Measurements from ENCODE around the gene MMP12.
"Not testable (repeated sequence)": the region's sequence is repeated elsewhere in the genome, so short reads cannot be mapped to it uniquely, and the experiment has no call there.

Gene MMP12

DNA sequence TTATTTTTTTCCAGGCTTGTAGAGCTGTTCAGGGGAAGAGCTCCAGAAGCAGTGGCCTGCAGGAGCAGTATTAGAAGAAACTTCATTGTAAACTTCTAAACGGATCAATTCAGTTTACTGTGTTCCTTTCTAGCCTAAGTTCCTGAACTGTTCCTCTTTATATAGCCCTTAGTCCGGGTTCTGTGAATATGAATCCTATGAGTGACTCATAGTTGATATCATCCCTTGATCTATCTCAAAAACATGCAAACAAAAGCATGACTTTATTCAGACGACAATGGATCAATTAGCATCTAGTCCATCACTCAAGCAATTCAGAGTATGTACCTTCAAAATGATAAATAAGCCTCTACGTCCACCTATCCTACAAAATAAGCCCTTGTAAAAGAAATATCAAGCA, at the start of gene MMP12:
TSS of gene MMP12 (minus strand) at position 131 of the 400 bp plus-strand sequence. CDS start at position 86, 45 bp downstream.
- ATAC-seq (replicated peaks; ENCODE audit: extremely low read depth, poor library complexity, severe bottlenecking) (no peak), DNase-seq (ENCODE audit: low spot score in 2 of 2) (no peak)
- H3K4me3 Mint-ChIP-seq = no peak within 1 kb of the TSS
- no peaks in the 10 kb centered on the region for H3K36me3 Mint-ChIP-seq (ENCODE audit: insufficient read depth)
- H3K4me1 Mint-ChIP-seq = no peaks in the 10 kb centered on the region
- no peak within 1 kb of the TSS for H3K27ac Mint-ChIP-seq (ENCODE audit: low read depth)
- peaks cover 31% of the 10 kb centered on the region for H3K27me3 Mint-ChIP-seq
- no peaks in the 10 kb centered on the region for H3K9me3 Mint-ChIP-seq

DNA sequence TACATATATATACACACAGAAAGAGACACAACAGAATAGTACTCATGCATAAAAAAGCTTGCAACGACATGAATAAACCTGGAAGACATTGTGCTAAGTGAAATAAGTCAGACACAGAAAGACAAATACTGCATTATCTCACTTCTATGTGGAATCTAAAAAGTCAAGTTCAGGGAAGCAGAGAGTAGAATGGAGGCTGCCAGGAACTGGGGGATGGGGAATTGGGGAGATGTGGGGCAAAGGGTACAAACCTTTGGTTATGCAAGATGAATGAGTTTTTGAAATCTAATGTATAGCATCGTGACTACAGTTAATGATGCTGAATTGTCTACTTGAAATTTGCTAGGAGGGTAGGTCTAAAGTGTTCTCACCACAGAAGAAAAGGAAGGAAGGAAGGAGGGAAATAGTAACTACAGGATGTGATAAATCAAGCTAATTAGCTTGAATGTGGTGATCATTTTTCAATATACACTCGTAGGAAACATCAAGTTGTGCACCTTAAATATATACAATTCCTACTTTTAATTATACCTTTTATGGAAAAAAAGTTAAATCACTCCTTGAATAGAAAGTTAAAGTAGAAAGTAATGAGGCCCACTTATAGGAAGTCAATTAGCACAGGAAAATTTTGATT, 46.9 kb upstream of the MMP12 start:
- H3K27ac Mint-ChIP-seq (ENCODE audit: low read depth) = no peak overlapping the region
- no peaks in the 10 kb centered on the region for H3K9me3 Mint-ChIP-seq
- H3K4me3 Mint-ChIP-seq = no peak overlapping the region
- ATAC-seq (replicated peaks; ENCODE audit: extremely low read depth, poor library complexity, severe bottlenecking) = no peak
- peaks cover 6% of the 10 kb centered on the region for H3K4me1 Mint-ChIP-seq
- H3K36me3 Mint-ChIP-seq (ENCODE audit: insufficient read depth) = no peaks in the 10 kb centered on the region
- H3K27me3 Mint-ChIP-seq = peaks cover 21% of the 10 kb centered on the region
- DNase-seq (ENCODE audit: low spot score in 2 of 2) = no peak

DNA sequence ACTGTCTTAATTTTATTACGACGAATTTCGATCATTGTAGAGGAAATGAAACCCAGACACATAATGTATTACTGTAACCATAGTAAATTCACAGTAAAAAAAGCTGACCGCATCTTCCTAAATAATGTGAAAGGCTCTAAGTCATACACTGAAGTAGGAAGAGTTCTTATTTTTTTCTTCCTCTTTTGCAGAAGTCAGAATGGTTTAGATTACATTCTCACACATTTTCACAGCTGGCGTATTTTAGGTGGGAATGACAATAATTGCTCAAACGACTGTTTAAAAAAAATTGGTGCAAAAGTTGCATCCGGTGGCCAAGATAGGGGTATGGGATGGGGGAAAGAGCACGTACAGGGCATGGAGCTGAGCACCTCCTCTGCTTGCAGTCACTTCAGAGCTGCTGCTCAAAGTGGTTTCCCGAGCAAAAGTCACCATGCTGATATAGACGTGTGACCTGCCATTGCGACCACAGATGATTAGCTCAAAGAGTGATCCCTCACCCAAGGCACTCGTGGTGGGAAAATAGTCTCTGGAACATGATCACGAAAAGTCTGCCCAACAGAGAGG, 45.4 kb upstream of the MMP12 start:
- Mint-ChIP-seq H3K36me3 (ENCODE audit: insufficient read depth) (no peaks in the 10 kb centered on the region), H3K27ac (ENCODE audit: low read depth) (no peak overlapping the region), H3K9me3 (no peaks in the 10 kb centered on the region), H3K4me3 (no peak overlapping the region), H3K27me3 (peaks cover 36% of the 10 kb centered on the region), H3K4me1 (peaks cover 6% of the 10 kb centered on the region)
- DNase-seq (ENCODE audit: low spot score in 2 of 2) (no peak), ATAC-seq (replicated peaks; ENCODE audit: extremely low read depth, poor library complexity, severe bottlenecking) (no peak)

DNA sequence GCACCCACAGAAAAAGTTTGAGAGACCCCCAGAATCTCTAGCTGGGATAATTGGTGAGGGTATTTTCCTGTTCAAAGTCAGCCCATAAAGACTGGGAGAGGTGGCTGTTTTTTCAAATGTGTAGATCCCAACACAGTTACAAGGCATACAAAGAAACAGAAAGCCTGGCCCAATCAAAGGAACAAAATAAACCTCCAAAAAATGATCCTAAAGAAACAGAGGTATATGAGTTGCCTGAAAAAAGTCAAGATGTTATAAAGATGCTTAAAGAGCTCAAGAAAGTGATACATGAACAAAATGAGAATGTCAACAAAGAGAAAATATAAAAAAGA, 40.2 kb upstream of the MMP12 start:
- no peak overlapping the region for H3K27ac Mint-ChIP-seq (ENCODE audit: low read depth)

DNA sequence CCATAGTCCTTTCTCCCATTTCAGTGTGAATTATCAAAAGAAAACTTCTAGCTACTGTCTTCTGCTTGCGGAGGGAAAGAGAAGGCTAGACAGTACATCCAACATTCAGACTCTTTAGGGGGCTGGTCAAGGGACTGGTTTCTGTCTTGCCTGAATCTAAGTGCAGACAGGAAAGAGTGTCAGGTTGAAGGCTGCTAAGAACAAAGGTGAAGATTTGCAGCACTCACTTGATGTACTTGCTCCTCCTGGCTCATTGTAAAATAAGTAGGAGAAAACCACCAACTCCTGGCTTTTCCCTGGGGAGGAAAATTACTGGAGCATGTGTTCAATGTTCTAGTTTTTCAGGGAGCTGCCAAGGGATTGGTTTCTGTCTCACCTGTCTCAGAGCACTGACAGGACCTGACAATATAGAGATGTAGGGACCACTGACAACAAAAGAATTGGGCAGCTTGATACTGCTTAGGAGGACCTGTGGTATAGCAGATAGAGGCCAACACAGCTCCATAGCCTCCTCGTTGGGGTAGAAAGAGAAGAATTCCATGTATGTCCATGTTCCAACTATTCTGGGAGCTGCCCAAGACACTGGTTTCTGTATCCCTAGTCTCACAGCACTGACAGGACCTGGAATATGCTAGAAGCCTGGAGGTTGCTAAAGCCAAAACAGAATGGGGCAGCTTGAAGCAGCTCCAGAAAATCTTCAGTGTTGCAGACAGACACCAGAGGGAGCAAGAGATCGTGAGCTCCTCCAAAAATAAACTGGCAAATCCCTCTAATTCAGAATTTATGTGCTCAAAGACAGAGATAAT, 39.7 kb upstream of the MMP12 start:
- H3K4me3 Mint-ChIP-seq = no peak overlapping the region
- ATAC-seq (replicated peaks; ENCODE audit: extremely low read depth, poor library complexity, severe bottlenecking) = no peak
- H3K4me1 Mint-ChIP-seq = no peaks in the 10 kb centered on the region
- peaks cover 22% of the 10 kb centered on the region for H3K27me3 Mint-ChIP-seq
- H3K27ac Mint-ChIP-seq (ENCODE audit: low read depth) = no peak overlapping the region
- no peaks in the 10 kb centered on the region for H3K9me3 Mint-ChIP-seq
- no peaks in the 10 kb centered on the region for H3K36me3 Mint-ChIP-seq (ENCODE audit: insufficient read depth)
- DNase-seq (ENCODE audit: low spot score in 2 of 2) = no peak

More for the DNA sequence above, 40.2 kb upstream of the MMP12 start:
- H3K27me3 Mint-ChIP-seq = peaks cover 19% of the 10 kb centered on the region
- H3K4me1 Mint-ChIP-seq = peaks cover 2% of the 10 kb centered on the region
- no peaks in the 10 kb centered on the region for H3K9me3 Mint-ChIP-seq
- DNase-seq (ENCODE audit: low spot score in 2 of 2) = no peak
- H3K36me3 Mint-ChIP-seq (ENCODE audit: insufficient read depth) = no peaks in the 10 kb centered on the region
- no peak for ATAC-seq (replicated peaks; ENCODE audit: extremely low read depth, poor library complexity, severe bottlenecking)
- no peak overlapping the region for H3K4me3 Mint-ChIP-seq

DNA sequence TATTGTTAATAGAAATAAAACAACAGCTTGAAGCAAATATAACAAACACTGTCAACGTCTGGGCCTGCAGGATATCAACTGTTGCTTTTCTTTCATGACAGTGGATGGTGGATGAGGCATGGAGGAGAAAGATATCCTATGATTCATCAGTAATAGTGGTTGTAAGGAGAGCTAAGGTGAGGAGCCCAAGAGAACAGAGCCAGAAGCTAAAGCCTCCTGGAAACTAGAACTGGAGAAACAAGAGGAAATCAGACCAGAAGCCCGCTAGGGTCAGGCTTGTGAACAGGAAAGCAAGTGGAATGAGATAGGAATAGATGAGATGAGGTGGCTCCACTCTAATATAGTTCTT, 37.7 kb upstream of the MMP12 start:
- H3K36me3 Mint-ChIP-seq (ENCODE audit: insufficient read depth) = no peaks in the 10 kb centered on the region
- no peaks in the 10 kb centered on the region for H3K9me3 Mint-ChIP-seq
- no peak for DNase-seq (ENCODE audit: low spot score in 2 of 2)
- no peak overlapping the region for H3K27ac Mint-ChIP-seq (ENCODE audit: low read depth)
- H3K4me1 Mint-ChIP-seq = no peaks in the 10 kb centered on the region
- peaks cover 42% of the 10 kb centered on the region for H3K27me3 Mint-ChIP-seq
- ATAC-seq (replicated peaks; ENCODE audit: extremely low read depth, poor library complexity, severe bottlenecking) = no peak
- no peak overlapping the region for H3K4me3 Mint-ChIP-seq

DNA sequence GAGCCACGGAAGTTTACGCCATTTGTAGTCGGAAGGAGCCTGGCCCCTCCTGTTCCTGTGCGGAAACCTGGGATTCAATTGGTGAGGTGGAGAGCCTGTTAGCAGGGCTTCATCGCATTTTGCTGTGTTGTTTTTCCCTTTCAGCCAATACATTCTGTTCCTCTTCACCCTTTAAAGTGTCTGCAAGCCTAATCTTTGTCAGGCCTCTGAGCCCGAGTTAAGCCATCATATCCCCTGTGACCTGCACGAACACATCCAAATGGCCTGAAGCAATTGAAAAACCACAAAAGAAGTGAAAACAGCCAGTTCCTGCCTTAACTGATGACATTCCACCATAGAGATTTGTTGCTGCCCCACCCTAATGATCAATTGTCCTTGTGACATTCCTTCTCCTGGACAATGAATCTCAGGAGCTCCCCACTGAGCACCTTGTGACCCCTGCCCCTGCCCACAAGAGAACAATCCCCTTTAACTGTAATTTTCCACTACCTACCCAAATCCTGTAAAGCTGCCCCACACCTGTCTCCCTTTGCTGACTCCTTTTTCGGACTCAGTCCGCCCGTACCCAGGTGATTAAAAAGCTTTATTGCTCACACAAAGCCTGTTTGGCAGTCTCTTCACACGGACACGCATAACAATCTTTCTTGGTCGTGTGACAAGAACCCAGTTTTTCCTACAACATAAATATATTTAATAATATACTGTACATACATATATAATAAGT, 37.1 kb upstream of the MMP12 start:
- H3K27me3 Mint-ChIP-seq = peaks cover 43% of the 10 kb centered on the region
- no peaks in the 10 kb centered on the region for H3K36me3 Mint-ChIP-seq (ENCODE audit: insufficient read depth)
- DNase-seq (ENCODE audit: low spot score in 2 of 2) = no peak
- no peak overlapping the region for H3K4me3 Mint-ChIP-seq
- ATAC-seq (replicated peaks; ENCODE audit: extremely low read depth, poor library complexity, severe bottlenecking) = no peak
- H3K9me3 Mint-ChIP-seq = no peaks in the 10 kb centered on the region
- no peak overlapping the region for H3K27ac Mint-ChIP-seq (ENCODE audit: low read depth)
- H3K4me1 Mint-ChIP-seq = no peaks in the 10 kb centered on the region

DNA sequence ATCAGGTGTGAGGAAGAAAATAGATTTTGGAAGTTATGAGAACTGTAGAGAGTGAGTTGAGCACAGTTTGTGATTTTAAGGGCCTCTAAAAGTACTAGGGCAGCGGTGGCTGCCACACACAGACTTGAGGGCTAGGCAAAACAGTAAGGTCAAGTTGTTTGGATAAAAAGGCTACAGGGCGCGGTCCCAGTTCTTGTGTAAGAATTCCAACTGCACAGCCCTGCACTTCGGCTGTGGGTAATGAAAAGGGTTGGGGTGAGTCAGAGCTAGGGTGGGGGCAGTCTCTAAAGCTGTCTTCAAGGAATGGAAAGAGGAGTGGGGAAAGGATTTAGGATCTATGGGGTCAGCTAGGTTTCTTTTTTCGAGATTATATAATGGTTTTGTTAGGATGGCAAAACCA, 31.1 kb upstream of the MMP12 start:
- ATAC-seq (replicated peaks; ENCODE audit: extremely low read depth, poor library complexity, severe bottlenecking); H3K4me1 Mint-ChIP-seq; DNase-seq (ENCODE audit: low spot score in 2 of 2); H3K36me3 Mint-ChIP-seq (ENCODE audit: insufficient read depth); H3K9me3 Mint-ChIP-seq; H3K4me3 Mint-ChIP-seq; H3K27ac Mint-ChIP-seq (ENCODE audit: low read depth): not testable (repeated sequence)
- peaks cover 24% of the 10 kb centered on the region for H3K27me3 Mint-ChIP-seq

DNA sequence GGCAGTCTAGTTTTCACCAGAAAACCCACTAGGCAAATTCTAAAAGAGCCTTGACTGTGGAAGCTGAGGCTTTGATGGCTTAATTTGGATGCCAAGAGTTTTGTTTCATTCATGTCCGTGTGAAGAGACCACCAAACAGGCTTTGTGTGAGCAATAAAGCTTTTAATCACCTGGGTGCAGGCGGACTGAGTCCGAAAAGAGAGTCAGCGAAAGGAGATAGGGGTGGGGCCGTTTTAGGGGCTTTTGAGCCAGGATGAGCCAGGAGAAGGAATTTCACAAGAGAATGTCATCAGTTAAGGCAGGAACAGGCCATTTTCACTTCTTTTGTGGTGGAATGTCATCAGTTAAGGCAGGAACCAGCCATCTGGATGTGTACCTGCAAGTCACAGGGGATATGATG, 29.1 kb upstream of the MMP12 start:
- H3K27ac Mint-ChIP-seq (ENCODE audit: low read depth); DNase-seq (ENCODE audit: low spot score in 2 of 2); H3K4me1 Mint-ChIP-seq; ATAC-seq (replicated peaks; ENCODE audit: extremely low read depth, poor library complexity, severe bottlenecking); H3K4me3 Mint-ChIP-seq; H3K9me3 Mint-ChIP-seq; H3K36me3 Mint-ChIP-seq (ENCODE audit: insufficient read depth): not testable (repeated sequence)
- peaks cover 25% of the 10 kb centered on the region for H3K27me3 Mint-ChIP-seq

DNA sequence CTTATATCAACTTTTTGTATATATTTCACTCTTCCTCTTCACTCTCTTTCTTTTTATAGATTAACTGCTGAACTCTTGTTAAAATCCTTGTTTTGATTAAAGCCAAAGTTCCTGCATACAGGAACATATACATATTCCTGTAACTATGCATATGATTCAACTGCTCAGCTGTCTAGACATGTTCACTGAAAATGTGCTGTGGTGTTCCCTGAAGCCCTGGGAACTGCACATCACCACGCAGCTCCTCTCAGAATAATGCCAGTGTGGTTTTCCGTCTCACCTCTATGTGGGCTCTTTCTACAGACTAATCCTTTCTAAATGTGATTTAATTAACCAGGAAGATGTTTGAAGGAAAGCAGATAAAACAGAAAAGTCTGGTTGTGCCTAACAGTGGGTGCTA, 25.6 kb upstream of the MMP12 start:
- H3K4me3 Mint-ChIP-seq = no peak overlapping the region
- ATAC-seq (replicated peaks; ENCODE audit: extremely low read depth, poor library complexity, severe bottlenecking) = no peak
- peaks cover 6% of the 10 kb centered on the region for H3K9me3 Mint-ChIP-seq
- no peak for DNase-seq (ENCODE audit: low spot score in 2 of 2)
- no peaks in the 10 kb centered on the region for H3K4me1 Mint-ChIP-seq
- no peaks in the 10 kb centered on the region for H3K36me3 Mint-ChIP-seq (ENCODE audit: insufficient read depth)
- H3K27me3 Mint-ChIP-seq = peaks cover 19% of the 10 kb centered on the region
- H3K27ac Mint-ChIP-seq (ENCODE audit: low read depth) = no peak overlapping the region

DNA sequence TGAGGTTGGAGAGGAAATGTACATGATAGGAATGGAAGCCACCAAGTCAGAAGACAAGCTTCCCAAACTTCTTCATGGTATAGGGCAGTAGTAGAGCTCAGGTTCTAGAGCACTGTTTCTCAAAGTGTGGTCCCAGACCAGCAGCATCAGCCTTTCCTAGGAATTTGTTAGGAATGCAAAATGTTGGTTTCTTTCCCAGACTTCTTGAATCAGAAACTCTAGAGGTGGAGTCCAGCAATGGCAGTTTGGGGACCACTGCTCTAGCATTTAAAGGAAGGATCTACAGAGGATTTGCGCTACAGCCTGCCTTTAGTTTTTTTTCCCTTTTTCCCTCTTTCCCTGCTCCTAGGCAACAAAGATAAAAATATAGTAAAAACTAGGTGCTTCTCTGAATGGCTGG, 17.0 kb upstream of the MMP12 start:
- ATAC-seq (replicated peaks; ENCODE audit: extremely low read depth, poor library complexity, severe bottlenecking) = no peak
- Mint-ChIP-seq H3K27me3 (peaks cover 43% of the 10 kb centered on the region), H3K27ac (ENCODE audit: low read depth) (no peak overlapping the region)

DNA sequence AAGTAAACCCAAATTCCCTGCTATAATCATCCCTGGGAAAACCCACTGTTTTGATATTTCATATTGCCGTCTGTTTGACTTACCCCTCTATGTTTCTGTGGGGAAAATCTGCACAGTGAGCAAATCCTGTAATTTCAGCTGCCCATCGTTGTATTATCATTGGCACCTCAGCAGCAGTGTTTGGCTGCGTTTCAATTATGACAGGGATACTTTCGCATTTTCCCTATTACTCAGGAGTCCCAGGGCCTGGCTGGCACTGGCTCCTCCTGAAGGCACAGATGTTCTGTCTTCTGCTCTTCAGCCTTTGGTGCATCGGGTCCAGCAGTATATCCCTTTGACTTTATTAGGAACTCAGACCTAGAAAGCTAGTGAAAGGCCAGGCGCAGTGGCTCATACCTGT, 12.2 kb upstream of the MMP12 start:
- DNase-seq (ENCODE audit: low spot score in 2 of 2) (no peak), ATAC-seq (replicated peaks; ENCODE audit: extremely low read depth, poor library complexity, severe bottlenecking) (no peak)

More for the DNA sequence above, 17.0 kb upstream of the MMP12 start:
- Mint-ChIP-seq H3K9me3 (peaks cover 6% of the 10 kb centered on the region), H3K4me3 (no peak overlapping the region), H3K4me1 (no peaks in the 10 kb centered on the region), H3K36me3 (ENCODE audit: insufficient read depth) (no peaks in the 10 kb centered on the region)
- no peak for DNase-seq (ENCODE audit: low spot score in 2 of 2)

More for the DNA sequence above, 12.2 kb upstream of the MMP12 start:
- no peaks in the 10 kb centered on the region for H3K4me1 Mint-ChIP-seq
- H3K27me3 Mint-ChIP-seq = peaks cover 30% of the 10 kb centered on the region
- no peaks in the 10 kb centered on the region for H3K9me3 Mint-ChIP-seq
- H3K4me3 Mint-ChIP-seq = no peak overlapping the region
- no peaks in the 10 kb centered on the region for H3K36me3 Mint-ChIP-seq (ENCODE audit: insufficient read depth)
- H3K27ac Mint-ChIP-seq (ENCODE audit: low read depth) = no peak overlapping the region

Data from central memory CD8-positive, alpha-beta T cell (primary cell).